Osteocyte (in vitro differentiated cells): ENCODE measurements around the gene ARID4A. TPM values are rescaled to one million over a fixed set of nuclear protein-coding genes. Genes with fewer than 3 reads are reported as not detected.
A peak's percentile ranks its signal among the peaks of the same experiment; 100 is the strongest.
"Not testable (repeated sequence)": the region's sequence is repeated elsewhere in the genome, so short reads cannot be mapped to it uniquely, and the experiment has no call there.

Source experiments
- DNase-seq: peaks from one replicate; pipeline ENCODE4 v3.0.0; 2021; ENCODE audit warnings: mixed read lengths; ENCODE audit not compliant: unreplicated experiment; ENCODE audit errors: extremely low spot score
- H3K27ac Mint-ChIP-seq: one replicate; pipeline ENCODE4 v1.8.0; 2021; ENCODE audit warnings: mild to moderate bottlenecking, mixed read lengths; ENCODE audit not compliant: unreplicated experiment
- H3K27me3 Mint-ChIP-seq: one replicate; pipeline ENCODE4 v1.8.0; 2021; ENCODE audit warnings: mixed read lengths; ENCODE audit not compliant: unreplicated experiment
- H3K36me3 Mint-ChIP-seq: one replicate; pipeline ENCODE4 v1.8.0; 2021; ENCODE audit warnings: mixed read lengths; ENCODE audit not compliant: unreplicated experiment
- H3K4me1 Mint-ChIP-seq: one replicate; pipeline ENCODE4 v1.8.0; 2021; ENCODE audit warnings: mixed read lengths; ENCODE audit not compliant: unreplicated experiment
- H3K4me3 Mint-ChIP-seq: one replicate; pipeline ENCODE4 v1.8.0; 2021; ENCODE audit warnings: mild to moderate bottlenecking, moderate library complexity, mixed read lengths; ENCODE audit not compliant: unreplicated experiment
- H3K9me3 Mint-ChIP-seq: one replicate; pipeline ENCODE4 v1.8.0; 2021; ENCODE audit warnings: mixed read lengths; ENCODE audit not compliant: unreplicated experiment
- long read RNA-seq: library from polyadenylated mRNA; unstranded; transcript quantifications from one replicate; pipeline ENCODE4 v2.0.0, GENCODE V29; 2021
- total RNA-seq: library from RNA; stranded (reverse); gene quantifications from 2 replicates; pipeline ENCODE4 v1.2.1, GENCODE V29; 2021
- TF ChIP-seq, protein P1 (sequence below): fragments of 200-600 bp; sonication (generic); IDR thresholded peaks from 2 replicates; pipeline ENCODE4 v1.5.0; 2021; ENCODE audit warnings: antibody characterized with exemption, mild to moderate bottlenecking, moderate library complexity

Gene ARID4A, protein sequence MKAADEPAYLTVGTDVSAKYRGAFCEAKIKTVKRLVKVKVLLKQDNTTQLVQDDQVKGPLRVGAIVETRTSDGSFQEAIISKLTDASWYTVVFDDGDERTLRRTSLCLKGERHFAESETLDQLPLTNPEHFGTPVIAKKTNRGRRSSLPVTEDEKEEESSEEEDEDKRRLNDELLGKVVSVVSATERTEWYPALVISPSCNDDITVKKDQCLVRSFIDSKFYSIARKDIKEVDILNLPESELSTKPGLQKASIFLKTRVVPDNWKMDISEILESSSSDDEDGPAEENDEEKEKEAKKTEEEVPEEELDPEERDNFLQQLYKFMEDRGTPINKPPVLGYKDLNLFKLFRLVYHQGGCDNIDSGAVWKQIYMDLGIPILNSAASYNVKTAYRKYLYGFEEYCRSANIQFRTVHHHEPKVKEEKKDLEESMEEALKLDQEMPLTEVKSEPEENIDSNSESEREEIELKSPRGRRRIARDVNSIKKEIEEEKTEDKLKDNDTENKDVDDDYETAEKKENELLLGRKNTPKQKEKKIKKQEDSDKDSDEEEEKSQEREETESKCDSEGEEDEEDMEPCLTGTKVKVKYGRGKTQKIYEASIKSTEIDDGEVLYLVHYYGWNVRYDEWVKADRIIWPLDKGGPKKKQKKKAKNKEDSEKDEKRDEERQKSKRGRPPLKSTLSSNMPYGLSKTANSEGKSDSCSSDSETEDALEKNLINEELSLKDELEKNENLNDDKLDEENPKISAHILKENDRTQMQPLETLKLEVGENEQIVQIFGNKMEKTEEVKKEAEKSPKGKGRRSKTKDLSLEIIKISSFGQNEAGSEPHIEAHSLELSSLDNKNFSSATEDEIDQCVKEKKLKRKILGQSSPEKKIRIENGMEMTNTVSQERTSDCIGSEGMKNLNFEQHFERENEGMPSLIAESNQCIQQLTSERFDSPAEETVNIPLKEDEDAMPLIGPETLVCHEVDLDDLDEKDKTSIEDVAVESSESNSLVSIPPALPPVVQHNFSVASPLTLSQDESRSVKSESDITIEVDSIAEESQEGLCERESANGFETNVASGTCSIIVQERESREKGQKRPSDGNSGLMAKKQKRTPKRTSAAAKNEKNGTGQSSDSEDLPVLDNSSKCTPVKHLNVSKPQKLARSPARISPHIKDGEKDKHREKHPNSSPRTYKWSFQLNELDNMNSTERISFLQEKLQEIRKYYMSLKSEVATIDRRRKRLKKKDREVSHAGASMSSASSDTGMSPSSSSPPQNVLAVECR
- 19.1 and 22.7 TPM in 2 replicates for total RNA-seq
- long read RNA-seq, partial matches to known transcripts, result 85 of 96 reads
- long read RNA-seq, other reads (novel, unspliced or antisense), result 11 of 96 reads

DNA sequence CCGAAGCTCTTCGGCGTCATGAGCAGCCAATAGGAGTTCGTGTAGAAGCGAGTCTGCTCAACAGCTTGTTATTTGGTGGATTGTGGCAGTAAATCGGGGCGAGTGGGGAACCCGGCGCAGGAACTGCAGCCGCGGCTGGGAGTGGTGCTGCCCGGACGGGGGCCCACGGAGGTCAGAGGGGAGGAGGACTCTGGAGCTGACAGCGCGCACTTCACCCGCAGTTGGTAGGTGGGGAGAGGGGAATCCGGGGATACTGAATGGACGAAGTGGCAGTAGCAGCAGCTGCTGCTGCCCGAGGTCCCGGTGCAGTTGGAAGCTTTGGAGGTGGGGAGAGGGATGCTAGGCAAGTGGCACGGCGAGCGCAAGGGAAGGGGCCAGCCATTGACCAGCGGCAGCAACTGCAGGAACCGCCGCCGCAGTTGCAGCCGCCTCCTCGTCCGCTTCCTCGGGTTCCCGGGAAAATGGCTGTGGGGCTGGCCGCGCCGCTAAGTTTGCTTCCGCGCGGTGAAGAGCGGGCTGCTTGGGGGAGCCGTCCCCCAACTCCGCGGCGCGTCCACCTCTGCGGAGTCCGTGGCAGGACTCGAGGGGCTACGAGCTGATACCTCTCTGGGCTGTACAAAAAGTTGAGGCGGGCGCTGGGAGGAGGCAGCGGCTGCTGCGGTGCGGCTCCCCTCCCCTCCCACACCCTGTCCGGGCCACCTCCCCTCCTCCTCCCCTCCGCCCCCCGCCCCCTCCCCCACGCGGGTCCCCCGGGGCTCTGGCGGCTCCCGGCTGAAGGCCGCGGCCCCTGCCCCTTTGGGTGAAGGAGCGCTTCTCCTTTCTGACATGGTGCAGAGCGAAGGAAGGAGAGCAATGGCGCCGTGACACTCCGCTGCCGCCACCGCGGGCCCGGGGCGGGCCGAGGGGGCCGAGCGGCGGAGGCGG, at the start of gene ARID4A:
TSS of gene ARID4A (plus strand) at position 79 of the 924 bp plus-strand sequence. CDS start 1,300 bp downstream, outside the sequence.
- no peaks in the 10 kb centered on the region for H3K9me3 Mint-ChIP-seq
- H3K27ac Mint-ChIP-seq, result peak within 1 kb of the TSS; percentile 96
- H3K4me3 Mint-ChIP-seq, result peak within 1 kb of the TSS; percentile 93
- TF ChIP-seq, protein P1, sequence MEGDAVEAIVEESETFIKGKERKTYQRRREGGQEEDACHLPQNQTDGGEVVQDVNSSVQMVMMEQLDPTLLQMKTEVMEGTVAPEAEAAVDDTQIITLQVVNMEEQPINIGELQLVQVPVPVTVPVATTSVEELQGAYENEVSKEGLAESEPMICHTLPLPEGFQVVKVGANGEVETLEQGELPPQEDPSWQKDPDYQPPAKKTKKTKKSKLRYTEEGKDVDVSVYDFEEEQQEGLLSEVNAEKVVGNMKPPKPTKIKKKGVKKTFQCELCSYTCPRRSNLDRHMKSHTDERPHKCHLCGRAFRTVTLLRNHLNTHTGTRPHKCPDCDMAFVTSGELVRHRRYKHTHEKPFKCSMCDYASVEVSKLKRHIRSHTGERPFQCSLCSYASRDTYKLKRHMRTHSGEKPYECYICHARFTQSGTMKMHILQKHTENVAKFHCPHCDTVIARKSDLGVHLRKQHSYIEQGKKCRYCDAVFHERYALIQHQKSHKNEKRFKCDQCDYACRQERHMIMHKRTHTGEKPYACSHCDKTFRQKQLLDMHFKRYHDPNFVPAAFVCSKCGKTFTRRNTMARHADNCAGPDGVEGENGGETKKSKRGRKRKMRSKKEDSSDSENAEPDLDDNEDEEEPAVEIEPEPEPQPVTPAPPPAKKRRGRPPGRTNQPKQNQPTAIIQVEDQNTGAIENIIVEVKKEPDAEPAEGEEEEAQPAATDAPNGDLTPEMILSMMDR, result no peak
- peaks cover 24% of the 10 kb centered on the region for H3K36me3 Mint-ChIP-seq
- H3K27me3 Mint-ChIP-seq, result no peaks in the 10 kb centered on the region
- peaks cover 31% of the 10 kb centered on the region for H3K4me1 Mint-ChIP-seq
- no peak for DNase-seq

DNA sequence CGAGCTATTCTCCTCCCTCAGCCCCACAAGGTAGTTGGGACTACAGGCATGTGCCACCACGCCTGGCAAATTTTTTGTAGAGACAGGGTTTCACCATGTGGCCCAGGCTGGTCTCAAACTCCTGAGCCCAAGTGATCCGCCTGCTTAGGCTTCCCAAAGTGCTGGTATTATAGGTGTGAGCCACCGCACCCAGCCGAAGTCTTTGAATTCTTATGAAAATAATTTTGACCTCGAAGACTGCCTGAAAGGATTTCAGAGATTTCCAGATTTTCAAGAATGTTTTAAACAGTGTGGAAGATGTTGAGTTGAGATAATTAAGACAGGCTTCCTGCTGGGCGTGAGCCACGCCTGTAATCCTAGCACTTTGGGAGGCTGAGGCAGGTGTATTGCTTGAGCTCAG, 48.7 kb upstream of the ARID4A start:
- Mint-ChIP-seq H3K4me3 (no peak overlapping the region), H3K4me1 (peaks cover 21% of the 10 kb centered on the region), H3K27ac (no peak overlapping the region), H3K36me3 (peaks cover 30% of the 10 kb centered on the region), H3K9me3 (no peaks in the 10 kb centered on the region), H3K27me3 (no peaks in the 10 kb centered on the region)
- DNase-seq, result no peak
- TF ChIP-seq, protein P1, result no peak

DNA sequence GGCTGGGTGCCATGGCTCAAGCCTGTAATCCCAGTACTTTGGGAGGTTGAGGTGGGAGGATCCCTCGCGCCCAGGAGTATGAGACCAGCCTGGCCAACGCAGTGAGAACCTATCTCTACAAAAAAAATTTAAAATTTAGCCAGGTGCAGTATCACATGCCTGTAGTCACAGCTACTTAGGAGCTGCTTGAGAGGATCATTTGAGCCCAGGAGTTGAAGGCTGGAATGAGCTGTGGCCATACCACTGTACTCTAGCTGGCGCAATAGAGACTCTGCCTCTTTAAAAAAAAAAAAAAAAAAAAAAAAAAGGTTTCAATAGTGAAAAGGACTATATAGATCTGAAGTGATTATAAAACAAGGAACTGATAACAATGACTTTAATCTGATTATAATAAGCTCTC, 40.2 kb upstream of the ARID4A start:
- TF ChIP-seq, protein P1, result no peak
- H3K27me3 Mint-ChIP-seq, result no peaks in the 10 kb centered on the region
- H3K4me1 Mint-ChIP-seq, result no peaks in the 10 kb centered on the region
- no peak overlapping the region for H3K4me3 Mint-ChIP-seq
- DNase-seq, result no peak
- no peaks in the 10 kb centered on the region for H3K9me3 Mint-ChIP-seq
- peak overlapping the region; percentile 4 for H3K27ac Mint-ChIP-seq
- peaks cover 26% of the 10 kb centered on the region for H3K36me3 Mint-ChIP-seq

DNA sequence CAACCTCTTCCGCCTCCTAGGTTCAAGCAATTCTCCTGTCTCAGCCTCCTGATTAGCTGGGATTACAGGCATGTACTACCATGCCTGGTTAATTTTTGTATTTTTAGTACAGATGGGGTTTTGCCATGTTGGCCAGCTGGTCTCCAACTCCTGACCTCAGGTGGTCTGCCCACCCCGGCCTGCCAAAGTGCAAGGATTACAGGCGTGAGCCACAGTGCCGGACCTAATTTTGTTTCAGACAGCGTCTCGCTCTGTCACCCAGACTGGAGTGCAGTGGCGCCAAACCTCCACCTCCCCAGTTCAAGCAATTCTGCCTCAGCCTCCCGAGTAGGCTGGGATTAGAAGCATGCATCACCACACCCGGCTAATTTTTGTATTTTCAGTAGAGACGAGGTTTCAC, 36.4 kb upstream of the ARID4A start:
- not testable (repeated sequence) for H3K27me3 Mint-ChIP-seq, H3K9me3 Mint-ChIP-seq, H3K4me3 Mint-ChIP-seq, DNase-seq, H3K27ac Mint-ChIP-seq, H3K4me1 Mint-ChIP-seq
- H3K36me3 Mint-ChIP-seq, result peaks cover 46% of the 10 kb centered on the region
